ENCODE data around the gene SNAP47.

Gene SNAP47

GRCh38 chr1:227745568-227746265 lies 10.5 kb downstream of the SNAP47 start:
- no peak overlapping the region for H3K27ac ChIP-seq (replicated peaks)
- no peak overlapping the region for H3K4me3 ChIP-seq (replicated peaks; ENCODE audit: insufficient read depth, low read length)
- no peaks in the 10 kb centered on the region for H3K27me3 ChIP-seq (ENCODE audit: insufficient read depth, poor library complexity, severe bottlenecking)
- TF ChIP-seq SPI1 (IDR thresholded peaks at IDR 0.05; ENCODE audit: borderline replicate concordance, low read depth) (no peak), REST (IDR thresholded peaks at IDR 0.05; ENCODE audit: insufficient replicate concordance, low read depth) (no peak), CTCF (IDR thresholded peaks at IDR 0.05; ENCODE audit: insufficient read depth, low read length) (no peak), POLR2AphosphoS5 (IDR thresholded peaks at IDR 0.05; ENCODE audit: low read depth) (no peak)
- no peak for DNase-seq (ENCODE audit: low read depth in 1 of 2, low spot score in 1 of 2)

DNA sequence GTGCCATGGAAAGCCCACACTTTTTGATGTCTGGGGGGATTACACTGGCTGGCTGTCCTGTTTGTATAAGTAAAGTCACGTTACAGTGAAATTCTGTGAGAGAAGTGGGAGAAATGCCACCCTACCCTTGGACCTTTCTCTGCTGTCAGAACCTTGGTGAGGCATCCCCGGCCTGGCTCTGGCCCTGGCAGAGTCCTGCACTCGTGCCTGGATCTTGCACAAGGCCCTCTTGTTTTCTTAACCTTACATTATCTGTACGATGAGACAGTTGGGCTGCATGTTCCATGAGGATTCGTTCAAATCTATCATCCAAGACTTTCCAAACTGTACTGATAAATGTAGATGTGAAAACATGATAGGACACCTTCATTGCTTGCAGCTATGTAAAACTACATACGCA lies 11.4 kb downstream of the SNAP47 start:
- Histone ChIP-seq H3K27ac (replicated peaks) (no peak overlapping the region), H3K4me3 (replicated peaks; ENCODE audit: insufficient read depth, low read length) (no peak overlapping the region), H3K27me3 (ENCODE audit: insufficient read depth, poor library complexity, severe bottlenecking) (no peaks in the 10 kb centered on the region)
- DNase-seq (ENCODE audit: low read depth in 1 of 2, low spot score in 1 of 2), result no peak
- TF ChIP-seq CTCF (IDR thresholded peaks at IDR 0.05; ENCODE audit: insufficient read depth, low read length), result no peak
- TF ChIP-seq GABPA (IDR thresholded peaks at IDR 0.05; ENCODE audit: low read depth), result no peak

DNA sequence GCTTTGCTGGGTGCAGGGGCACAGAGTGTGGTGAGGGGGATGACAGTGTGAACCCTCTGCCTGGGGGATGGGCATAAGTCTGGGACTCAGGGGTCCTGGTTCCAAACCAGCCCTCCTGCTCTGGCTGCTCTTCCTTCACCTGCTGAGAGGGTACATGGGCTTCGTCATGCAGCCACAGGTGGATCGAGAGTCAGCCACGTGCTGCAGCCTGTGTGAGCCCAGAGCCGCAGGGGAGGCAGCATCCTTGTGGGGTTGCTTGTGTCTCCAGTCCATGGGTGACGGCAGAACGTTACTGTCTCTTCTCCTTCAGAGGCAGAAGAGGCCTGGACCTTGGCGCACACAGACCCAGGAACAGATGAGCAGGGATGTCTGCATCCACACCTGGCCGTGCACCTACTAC lies 12.1 kb downstream of the SNAP47 start:
- TF ChIP-seq GABPA (IDR thresholded peaks at IDR 0.05; ENCODE audit: low read depth), result no peak
- no peak for TF ChIP-seq REST (IDR thresholded peaks at IDR 0.05; ENCODE audit: insufficient replicate concordance, low read depth)
- TF ChIP-seq CTCF (IDR thresholded peaks at IDR 0.05; ENCODE audit: insufficient read depth, low read length), result no peak
- TF ChIP-seq POLR2AphosphoS5 (IDR thresholded peaks at IDR 0.05; ENCODE audit: low read depth), result no peak
- TF ChIP-seq SPI1 (IDR thresholded peaks at IDR 0.05; ENCODE audit: borderline replicate concordance, low read depth), result no peak
- DNase-seq (ENCODE audit: low read depth in 1 of 2, low spot score in 1 of 2), result no peak
- no peaks in the 10 kb centered on the region for H3K27me3 ChIP-seq (ENCODE audit: insufficient read depth, poor library complexity, severe bottlenecking)
- H3K27ac ChIP-seq (replicated peaks), result no peak overlapping the region
- no peak overlapping the region for H3K4me3 ChIP-seq (replicated peaks; ENCODE audit: insufficient read depth, low read length)

DNA sequence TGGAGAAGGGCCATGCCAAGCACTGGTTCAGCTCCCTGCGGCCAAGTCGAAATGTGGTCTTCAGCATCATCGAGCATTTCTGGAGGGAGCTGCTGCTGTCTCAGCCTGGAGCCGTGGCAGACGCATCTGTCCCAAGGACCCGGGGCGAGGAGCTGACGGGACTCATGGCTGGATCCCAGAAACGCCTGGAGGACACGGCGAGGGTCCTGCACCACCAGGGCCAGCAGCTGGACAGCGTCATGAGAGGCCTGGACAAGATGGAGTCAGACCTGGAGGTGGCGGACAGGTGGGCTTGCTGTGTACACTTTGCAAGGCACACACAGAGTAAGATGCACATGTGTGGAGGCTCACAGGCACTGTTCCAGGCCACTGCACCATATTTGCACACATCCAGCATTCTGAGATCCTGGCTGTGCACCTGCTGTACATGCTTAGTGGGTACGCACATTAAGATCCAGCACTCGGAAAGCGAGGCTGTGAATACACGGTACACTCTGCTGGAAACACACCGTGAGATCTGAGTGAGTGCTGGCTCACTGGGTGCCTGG lies 12.8 kb downstream of the SNAP47 start:
- Histone ChIP-seq H3K27ac (replicated peaks) (no peak overlapping the region), H3K4me3 (replicated peaks; ENCODE audit: insufficient read depth, low read length) (no peak overlapping the region), H3K27me3 (ENCODE audit: insufficient read depth, poor library complexity, severe bottlenecking) (no peaks in the 10 kb centered on the region)
- no peak for DNase-seq (ENCODE audit: low read depth in 1 of 2, low spot score in 1 of 2)
- TF ChIP-seq POLR2AphosphoS5 (IDR thresholded peaks at IDR 0.05; ENCODE audit: low read depth), result no peak
- no peak for TF ChIP-seq GABPA (IDR thresholded peaks at IDR 0.05; ENCODE audit: low read depth)
- no peak for TF ChIP-seq REST (IDR thresholded peaks at IDR 0.05; ENCODE audit: insufficient replicate concordance, low read depth)
- no peak for TF ChIP-seq SPI1 (IDR thresholded peaks at IDR 0.05; ENCODE audit: borderline replicate concordance, low read depth)
- TF ChIP-seq CTCF (IDR thresholded peaks at IDR 0.05; ENCODE audit: insufficient read depth, low read length), result no peak

Data from HL-60 (cell line).